Measurements from ENCODE around the gene STIM2. TPM values are rescaled to one million over a fixed set of nuclear protein-coding genes. Genes with fewer than 3 reads are reported as not detected.

STIM2 gene
- total RNA-seq, 4 donors from 2014 or later, result 17.2 to 71.4 (median 20.7) TPM

DNA sequence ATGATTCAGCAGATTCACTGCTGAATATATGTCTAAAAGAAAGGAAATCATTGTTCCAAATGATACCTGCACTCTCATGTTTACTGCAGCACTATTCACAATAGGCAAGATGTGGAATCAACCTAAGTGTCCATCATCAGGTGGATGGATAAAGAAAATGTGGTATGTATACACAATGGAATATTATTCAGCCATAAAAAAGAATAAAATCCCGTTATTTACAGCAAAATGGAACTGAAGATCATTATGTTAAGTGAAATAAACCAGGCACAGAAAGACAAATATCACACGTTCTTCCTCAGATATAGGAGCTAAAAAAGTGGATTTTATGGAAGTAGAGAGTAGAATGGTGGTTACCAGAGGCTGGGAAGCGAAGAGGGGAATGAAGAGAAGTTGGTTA lies 130.4 kb downstream of the STIM2 start:
- intact Hi-C loops (cut with DNase I; ENCODE audit: low total_unique reads), result no loop called here
- in situ Hi-C loops (cut with MboI; ENCODE audit: low pct_ligation_motif_present in 1 of 4, low pct_unique_long_range_greater_than_20kb in 1 of 4, low sequenced_read_pairs in 3 of 4), result no loop called here
- TF ChIP-seq POLR2AphosphoS5 (IDR thresholded peaks at IDR 0.05) (no peak), CTCF (IDR thresholded peaks at IDR 0.05) (no peak), EP300 (IDR thresholded peaks at IDR 0.05; ENCODE audit: low read depth) (no peak), POLR2A (IDR thresholded peaks at IDR 0.05) (no peak)
- DNase-seq, result no peak
- Histone ChIP-seq H3K4me1 (peaks cover 0 to 28% (median 10%) of the 10 kb centered on the region in 4 donors), H3K9me3 (no peaks in the 10 kb centered on the region), H3K36me3 (no peaks in the 10 kb centered on the region), H3K4me3 (no peak overlapping the region), H3K27ac (no peak overlapping the region), H3K27me3 (no peaks in the 10 kb centered on the region)
- WGBS, 2 donors (ENCODE audit: low coverage in 1 of 2), result 89 to 95% methylated on average over 3 of the region's 3 CpGs

DNA sequence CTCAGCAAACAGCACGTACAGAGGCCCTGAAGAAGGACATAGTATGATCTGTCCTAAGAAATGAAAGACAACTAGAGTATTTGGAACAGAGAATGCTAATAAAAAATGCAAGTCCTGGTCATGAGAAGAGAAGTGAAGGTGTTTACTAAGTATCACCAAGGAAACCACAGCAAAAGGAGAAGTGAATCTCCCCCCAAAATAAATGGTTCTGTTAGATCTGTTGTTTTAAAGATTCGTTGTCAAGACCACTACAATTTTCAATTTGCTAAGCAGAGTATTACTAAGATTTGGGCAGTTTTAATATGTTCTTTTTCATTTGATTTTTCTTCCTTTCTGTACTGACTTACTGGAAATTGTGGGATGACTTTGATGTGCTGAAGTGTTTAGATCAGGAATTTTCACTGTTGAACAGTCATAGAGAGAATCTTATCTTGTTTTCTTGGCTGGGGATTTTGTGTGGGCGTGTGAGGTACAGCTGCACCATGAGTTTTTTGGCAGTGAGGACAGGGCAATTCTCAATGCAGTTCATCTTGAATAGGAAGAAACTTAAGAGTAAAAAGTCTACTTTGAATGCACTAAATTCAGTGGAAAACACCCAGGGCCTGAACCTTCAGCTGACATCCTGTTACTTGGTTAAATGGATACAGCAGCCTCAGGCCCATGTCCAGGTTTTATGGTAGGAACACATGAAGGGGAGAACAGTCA lies 132.2 kb downstream of the STIM2 start:
- no peak for TF ChIP-seq EP300 (IDR thresholded peaks at IDR 0.05; ENCODE audit: low read depth)
- no peak for TF ChIP-seq CTCF (IDR thresholded peaks at IDR 0.05)
- TF ChIP-seq POLR2A (IDR thresholded peaks at IDR 0.05), result no peak
- TF ChIP-seq POLR2AphosphoS5 (IDR thresholded peaks at IDR 0.05), result no peak
- in situ Hi-C loops (cut with MboI; ENCODE audit: low pct_ligation_motif_present in 1 of 4, low pct_unique_long_range_greater_than_20kb in 1 of 4, low sequenced_read_pairs in 3 of 4) (no loop called here), intact Hi-C loops (cut with DNase I; ENCODE audit: low total_unique reads) (no loop called here)
- Histone ChIP-seq H3K27me3 (no peaks in the 10 kb centered on the region), H3K9me3 (no peaks in the 10 kb centered on the region), H3K36me3 (no peaks in the 10 kb centered on the region), H3K4me3 (no peak overlapping the region), H3K27ac (peak overlapping the region in 3 of 4 donors; percentile 10 to 33 (median 12)), H3K4me1 (peaks cover 0 to 28% (median 10%) of the 10 kb centered on the region in 4 donors)
- DNase-seq, result no peak
- WGBS, 2 donors (ENCODE audit: low coverage in 1 of 2), result 45 to 47% methylated on average over 3 of the region's 3 CpGs

- Histone ChIP-seq H3K27me3 (no peaks in the 10 kb centered on the region), H3K4me1 (peaks cover 0 to 28% (median 10%) of the 10 kb centered on the region in 4 donors), H3K27ac (peak overlapping the region in 1 of 4 donors; percentile 24), H3K9me3 (no peaks in the 10 kb centered on the region), H3K36me3 (no peaks in the 10 kb centered on the region), H3K4me3 (no peak overlapping the region)
- intact Hi-C loops (cut with DNase I; ENCODE audit: low total_unique reads), result no loop called here
- in situ Hi-C loops (cut with MboI; ENCODE audit: low pct_ligation_motif_present in 1 of 4, low pct_unique_long_range_greater_than_20kb in 1 of 4, low sequenced_read_pairs in 3 of 4), result no loop called here
- 42 to 43% methylated on average over 3 of the region's 3 CpGs for WGBS, 2 donors (ENCODE audit: low coverage in 1 of 2)
- TF ChIP-seq EP300 (IDR thresholded peaks at IDR 0.05; ENCODE audit: low read depth), result no peak
- no peak for TF ChIP-seq CTCF (IDR thresholded peaks at IDR 0.05)
- TF ChIP-seq POLR2AphosphoS5 (IDR thresholded peaks at IDR 0.05), result no peak
- no peak for TF ChIP-seq POLR2A (IDR thresholded peaks at IDR 0.05)
- no peak for DNase-seq
Measured at GRCh38 chr4:26993539-26993938, 132.9 kb downstream of the STIM2 start.

DNA sequence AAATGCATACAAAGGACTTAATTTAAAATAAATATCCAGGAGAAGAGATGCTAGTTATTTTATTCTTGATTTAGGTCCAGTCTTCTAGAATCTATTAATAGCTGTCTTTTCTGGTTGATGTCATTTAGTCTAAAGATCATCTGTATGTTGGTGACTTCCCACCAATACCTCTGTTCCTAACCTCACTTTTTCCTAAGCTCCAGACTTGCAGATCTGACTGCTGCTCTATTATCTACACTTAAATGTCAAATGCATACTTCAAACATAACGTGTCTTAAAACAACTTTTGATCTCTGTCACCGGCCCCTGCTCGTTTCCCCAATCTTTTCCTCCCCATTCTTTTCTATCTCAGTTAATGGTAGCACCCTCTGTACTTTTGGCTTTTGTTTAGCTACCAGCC lies 133.3 kb downstream of the STIM2 start:
- in situ Hi-C loops (cut with MboI; ENCODE audit: low pct_ligation_motif_present in 1 of 4, low pct_unique_long_range_greater_than_20kb in 1 of 4, low sequenced_read_pairs in 3 of 4), result no loop called here
- intact Hi-C loops (cut with DNase I; ENCODE audit: low total_unique reads), result no loop called here

More for the DNA sequence above, 133.3 kb downstream of the STIM2 start:
- no peak overlapping the region for H3K4me3 ChIP-seq
- no peaks in the 10 kb centered on the region for H3K9me3 ChIP-seq
- no peaks in the 10 kb centered on the region for H3K36me3 ChIP-seq
- 74 to 78% methylated on average over 3 of the region's 3 CpGs for WGBS, 2 donors (ENCODE audit: low coverage in 1 of 2)
- no peak for DNase-seq
- no peaks in the 10 kb centered on the region for H3K27me3 ChIP-seq
- no peak for TF ChIP-seq POLR2A (IDR thresholded peaks at IDR 0.05)
- no peak for TF ChIP-seq CTCF (IDR thresholded peaks at IDR 0.05)
- no peak for TF ChIP-seq EP300 (IDR thresholded peaks at IDR 0.05; ENCODE audit: low read depth)
- TF ChIP-seq POLR2AphosphoS5 (IDR thresholded peaks at IDR 0.05), result no peak
- H3K4me1 ChIP-seq, result peaks cover 0 to 28% (median 10%) of the 10 kb centered on the region in 4 donors
- H3K27ac ChIP-seq, result peak overlapping the region in 1 of 4 donors; percentile 24

Data from transverse colon (tissue), 4 donors.